ENCODE measurements around the gene GAPVD1.

GAPVD1 gene

DNA sequence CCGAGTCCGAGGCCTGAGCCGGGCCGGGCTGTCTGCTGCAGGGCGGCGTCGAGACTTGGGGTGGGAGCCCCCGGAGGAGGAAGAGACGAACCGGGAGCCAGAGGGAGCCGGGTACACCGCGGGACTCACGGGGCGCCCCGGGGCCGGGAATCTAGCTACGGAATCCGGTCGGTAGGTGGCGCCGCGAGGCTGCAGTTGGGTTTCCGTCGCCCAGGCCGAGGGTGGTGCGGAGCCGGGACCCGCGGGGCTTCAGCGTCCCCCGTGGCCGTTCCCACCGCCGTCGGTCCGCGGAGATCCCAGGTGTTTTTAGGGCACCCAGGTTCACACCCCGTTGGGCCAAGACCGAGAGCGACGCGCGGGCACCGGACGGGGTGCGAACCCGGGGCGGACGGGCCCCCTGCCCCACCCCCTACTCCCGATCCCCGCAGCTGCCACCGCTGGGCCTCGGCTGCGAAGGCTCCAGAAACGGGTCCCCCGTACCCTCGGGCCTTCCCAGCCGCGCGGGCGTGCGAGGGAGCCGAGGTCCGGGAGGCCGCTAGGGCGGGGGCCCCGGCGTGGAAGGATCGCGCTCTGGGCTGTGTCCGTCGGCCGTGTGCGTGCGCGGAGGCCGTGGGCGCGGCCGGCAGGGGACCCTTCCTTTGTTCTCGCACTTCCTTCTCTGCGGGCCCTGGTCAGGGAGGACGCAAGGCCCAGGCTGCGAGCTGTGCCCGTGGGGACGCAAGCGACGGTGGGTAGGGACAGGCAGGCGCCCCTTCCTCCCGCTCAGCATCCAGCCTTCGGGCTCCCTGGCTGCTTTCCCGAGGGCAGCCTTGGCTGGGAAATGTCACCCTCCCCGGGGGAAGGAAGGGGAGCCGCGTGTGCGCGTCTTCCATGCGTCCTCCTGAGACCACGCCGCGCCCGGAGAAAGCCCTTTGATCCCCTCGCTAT lies 146.6 kb downstream of the GAPVD1 start:
- peak; percentile 90 for DNase-seq

DNA sequence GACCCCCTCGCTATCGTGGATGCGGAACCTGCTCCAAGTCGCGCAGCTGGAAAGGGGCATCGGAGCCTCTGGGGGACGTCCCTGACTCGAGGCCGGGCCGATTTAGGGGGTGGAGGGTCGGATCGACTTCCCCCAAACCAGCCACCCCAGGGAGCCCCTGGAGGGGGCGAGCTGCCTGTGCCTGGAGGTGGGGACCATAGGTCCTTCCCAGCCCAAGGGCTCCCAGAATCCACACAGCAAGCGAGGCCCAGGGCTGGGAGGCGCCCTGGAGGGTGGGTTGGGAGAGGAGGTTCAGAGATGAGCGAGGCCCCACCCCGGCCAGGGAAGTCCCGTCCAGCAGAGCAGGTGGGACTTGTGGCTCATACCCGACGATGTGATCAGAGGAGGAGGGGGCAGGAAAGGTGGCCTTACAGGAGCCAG lies 147.6 kb downstream of the GAPVD1 start:
- DNase-seq, result no peak

DNA sequence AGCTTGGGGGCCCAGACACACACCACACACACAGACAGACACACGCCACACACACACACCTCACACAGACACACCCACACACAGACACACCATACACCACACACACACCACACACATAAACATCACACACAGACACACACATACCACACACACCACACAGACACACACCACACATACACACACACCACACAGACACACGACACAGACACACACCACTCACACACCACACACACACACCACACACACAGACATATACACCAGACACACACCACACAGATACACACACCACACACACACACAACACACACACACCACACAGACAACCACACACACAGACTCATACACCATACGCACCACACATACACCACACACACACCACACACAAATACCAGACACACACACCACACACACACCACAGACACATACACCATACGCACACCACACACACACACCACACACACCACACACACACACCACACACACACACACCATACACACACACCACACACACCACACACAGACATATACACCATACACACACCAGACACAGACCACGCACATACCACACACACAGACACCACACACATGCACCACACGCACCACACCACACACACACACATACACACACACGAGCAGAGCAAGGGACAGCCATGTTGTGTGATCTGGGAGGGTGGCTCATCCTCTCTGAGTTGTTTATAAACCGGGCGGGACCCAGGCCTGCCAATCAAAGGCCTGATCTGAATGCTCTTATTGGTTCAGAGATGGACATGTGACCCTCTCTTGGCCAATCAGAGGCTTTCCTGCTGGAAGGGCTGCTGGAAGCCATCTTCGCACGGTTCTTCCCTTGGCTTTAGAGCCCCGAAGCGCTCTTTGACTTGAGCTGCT lies 148.3 kb downstream of the GAPVD1 start:
- DNase-seq, result peak; percentile 68

DNA sequence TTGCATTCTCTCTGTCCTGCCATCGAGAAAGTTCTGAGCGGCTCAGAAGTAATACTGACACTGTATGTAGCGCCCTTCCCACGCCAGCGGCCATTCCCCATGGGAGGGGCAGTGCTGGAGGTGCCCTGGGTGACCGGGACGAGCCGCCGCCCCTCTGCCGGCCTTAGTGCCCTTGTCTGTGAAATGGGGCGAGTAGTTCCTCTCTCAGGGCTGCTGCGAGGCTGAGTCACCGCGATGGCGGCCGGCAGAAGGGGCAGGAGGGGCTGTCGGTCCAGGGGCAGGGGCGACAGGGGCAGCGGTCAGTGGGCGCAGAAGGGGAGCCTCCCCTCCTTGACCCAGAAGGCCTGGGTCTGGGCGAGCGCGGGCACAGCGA lies 148.9 kb downstream of the GAPVD1 start:
- no peak for DNase-seq

DNA sequence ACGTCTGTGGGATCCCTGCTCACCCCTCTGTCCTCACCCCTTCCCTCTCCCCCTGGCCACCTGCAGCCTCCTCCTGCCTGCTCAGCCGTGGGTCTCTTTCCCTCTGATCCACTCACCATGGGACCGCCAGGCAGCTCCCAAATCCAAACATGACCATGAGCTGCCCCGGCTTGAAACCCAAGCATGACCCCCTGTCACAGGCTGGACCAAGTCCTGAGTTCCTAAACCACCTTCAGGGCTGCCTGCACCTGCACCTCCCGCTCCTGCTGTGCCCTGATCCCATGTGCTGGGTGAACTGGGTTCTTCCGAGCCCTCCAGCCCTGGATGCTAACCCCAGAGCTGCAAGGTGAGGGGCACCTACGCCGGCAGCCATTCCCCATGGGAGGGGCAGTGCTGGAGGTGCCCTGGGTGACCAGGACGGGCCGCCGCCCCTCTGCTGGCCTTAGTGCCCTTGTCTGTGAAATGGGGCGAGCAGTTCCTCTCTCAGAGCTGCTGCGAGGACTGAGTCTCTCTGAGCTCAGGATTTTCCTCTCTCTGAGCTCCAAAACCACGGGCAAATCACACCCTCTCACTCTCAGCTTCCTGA lies 149.6 kb downstream of the GAPVD1 start:
- no peak for DNase-seq

DNA sequence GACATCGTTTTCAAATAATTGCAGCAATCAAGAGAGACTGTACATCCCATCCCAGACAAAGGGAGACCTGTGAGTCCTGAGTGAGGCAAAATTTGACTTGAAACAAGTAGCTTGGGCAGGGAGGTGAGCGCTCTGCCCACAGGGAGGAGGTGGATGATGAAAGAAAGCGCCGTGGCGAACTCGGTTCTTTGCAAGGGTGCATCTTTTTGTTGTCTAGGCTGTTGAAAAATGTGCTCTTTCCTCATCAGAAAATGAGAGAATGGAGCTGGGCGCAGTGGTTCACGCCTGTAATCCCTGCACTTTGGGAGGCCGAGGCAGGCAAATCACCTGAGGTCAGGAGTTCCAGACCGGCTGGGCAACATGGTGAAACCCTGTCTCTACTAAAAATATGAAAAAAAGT lies 150.5 kb downstream of the GAPVD1 start:
- DNase-seq, result no peak

DNA sequence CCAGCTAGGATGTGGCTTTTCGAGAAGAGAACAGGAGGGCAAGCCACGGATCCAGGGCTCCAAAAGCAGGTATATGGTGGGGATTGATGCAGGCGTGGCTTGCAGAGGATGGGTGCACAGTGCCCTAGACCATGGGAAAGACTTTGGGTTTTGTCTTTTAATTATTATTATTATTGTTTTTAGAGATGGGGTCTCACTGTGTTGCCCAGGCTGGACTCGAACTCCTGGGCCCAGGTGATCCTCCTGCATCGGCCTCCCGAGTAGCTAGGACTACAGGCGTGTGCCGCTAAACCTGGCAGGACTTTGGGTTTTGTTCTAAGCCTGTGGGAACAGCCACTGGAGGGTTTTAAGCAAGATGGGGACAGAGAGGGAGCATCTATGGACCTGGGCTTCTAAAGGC lies 152.0 kb downstream of the GAPVD1 start:
- no peak for DNase-seq

DNA sequence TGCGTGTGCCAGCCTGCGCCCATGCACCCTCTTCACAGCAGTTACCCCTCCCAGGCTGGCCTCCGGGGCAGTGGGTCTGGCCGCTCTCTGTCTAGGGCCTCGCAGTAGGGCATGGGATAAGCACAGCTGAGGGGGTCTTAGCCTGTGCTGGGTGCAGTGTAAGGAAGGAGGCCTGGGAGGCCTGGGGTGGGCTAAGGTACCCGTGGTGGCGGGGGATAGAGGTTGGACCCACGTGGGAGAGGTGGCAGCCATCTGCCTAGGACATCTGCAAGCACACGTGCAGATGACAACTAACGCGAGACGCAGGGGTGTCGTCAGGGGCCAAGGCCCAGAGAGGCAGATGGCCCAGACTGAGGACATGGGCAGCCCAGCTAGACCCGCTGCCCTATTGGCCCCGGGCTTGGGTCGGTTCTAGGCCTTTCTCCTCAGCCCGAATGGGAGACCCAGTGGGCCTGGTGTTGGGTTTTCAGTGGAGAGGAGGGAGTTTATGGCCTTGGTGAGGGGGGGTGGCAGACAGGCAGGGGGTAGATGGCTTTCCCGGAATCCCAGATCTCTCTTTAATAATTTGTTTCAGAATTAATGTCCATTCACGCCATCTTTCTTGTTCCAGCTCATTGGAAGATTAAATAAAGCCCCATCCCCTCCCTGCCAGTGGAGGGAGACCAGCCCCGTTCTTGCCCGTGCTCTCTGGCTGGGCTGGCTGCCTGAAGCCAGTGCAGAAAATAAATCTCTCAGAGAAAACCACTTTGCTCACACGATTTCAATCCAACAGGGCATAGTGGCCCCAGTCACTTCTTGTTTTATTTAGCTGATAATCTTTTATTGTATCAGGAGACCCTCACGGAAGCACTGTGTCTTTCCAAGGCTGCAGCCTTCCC lies 154.2 kb downstream of the GAPVD1 start:
- DNase-seq, result no peak

DNA sequence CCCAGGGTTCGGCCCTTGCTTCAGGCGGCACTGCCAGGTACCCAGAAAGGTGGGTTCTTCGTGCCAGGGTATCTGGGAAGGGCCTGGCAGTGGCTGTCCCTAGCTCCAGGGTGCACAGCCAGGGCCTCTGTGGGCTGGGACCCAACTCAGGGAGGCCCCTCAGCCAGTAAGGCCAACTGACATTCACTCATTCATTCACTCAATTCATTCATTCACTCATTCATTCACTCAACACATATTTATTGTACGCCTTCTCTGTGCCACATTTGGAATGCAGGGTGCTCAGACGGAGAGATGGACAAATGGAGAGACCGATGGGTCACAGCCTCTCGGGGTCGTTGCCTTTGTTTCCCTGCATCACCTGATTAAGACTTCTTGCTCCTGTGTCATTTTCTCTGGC lies 154.9 kb downstream of the GAPVD1 start:
- DNase-seq, result no peak

All from activated effector memory CD4-positive, alpha-beta T cell treated with anti-CD3 and anti-CD28 coated beads, Interleukin-2, amount 50 U/mL, for 16 hours (primary cell).